ENCODE measurements around the gene TRIM5. TPM values are rescaled to one million over a fixed set of nuclear protein-coding genes. Genes with fewer than 3 reads are reported as not detected.
"Not testable (repeated sequence)": the region's sequence is repeated elsewhere in the genome, so short reads cannot be mapped to it uniquely, and the experiment has no call there.

The TRIM5 gene
- total and polyA plus RNA-seq, 9 of the 15 experiments (the other 6 are each of a cell fraction or from before 2014, with no cell fraction given), result 7.7 to 20.8 (median 15.0) TPM

DNA sequence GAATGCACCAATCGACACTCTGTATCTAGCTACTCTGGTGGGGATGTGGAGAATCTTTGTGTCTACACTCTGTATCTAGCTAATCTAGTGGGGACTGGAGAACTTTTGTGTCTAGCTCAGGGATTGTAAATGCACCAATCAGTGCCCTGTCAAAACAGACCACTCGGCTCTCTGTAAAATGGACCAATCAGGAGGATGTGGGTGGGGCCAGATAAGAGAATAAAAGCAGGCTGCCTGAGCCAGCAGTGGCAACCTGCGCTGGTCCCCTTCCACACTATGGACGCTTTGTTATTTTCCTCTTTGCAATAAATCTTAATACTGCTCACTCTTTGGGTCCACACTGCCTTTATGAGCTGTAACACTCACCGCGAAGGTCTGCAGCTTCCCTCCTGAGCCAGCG, 1.3 kb downstream of the TRIM5 start:
- H3K27ac ChIP-seq (ENCODE audit: extremely low read depth, low read depth, low read length); FAIRE-seq; H3K4me1 ChIP-seq (replicated peaks in 1 of 2; ENCODE audit: control insufficient read depth in 2 of 2, insufficient read depth in 2 of 2, low read length in 2 of 2); BruUV-seq (replicated peaks); H3K9ac ChIP-seq (ENCODE audit: insufficient read depth in 1 of 2, low read depth in 2 of 2, low read length in 2 of 2); H3K9me1 ChIP-seq (ENCODE audit: control insufficient read depth, insufficient read depth, low read length); H3K79me2 ChIP-seq (ENCODE audit: control insufficient read depth, insufficient read depth, low read length); H4K20me1 ChIP-seq (replicated peaks; ENCODE audit: control insufficient read depth, insufficient read depth, low read length); H3K36me3 ChIP-seq (ENCODE audit: control insufficient read depth, insufficient read depth, low read length); DNase-seq (ENCODE audit: extremely low read depth in 1 of 4, low spot score in 3 of 4); H3K27me3 ChIP-seq (ENCODE audit: control insufficient read depth in 2 of 2, insufficient read depth in 2 of 2, low read length in 2 of 2); in situ Hi-C loops (cut with MboI); H3K9me3 ChIP-seq (replicated peaks; ENCODE audit: control insufficient read depth, insufficient read depth, low read depth, low read length); ATAC-seq; H2AFZ ChIP-seq (ENCODE audit: low read depth, low read length): not testable (repeated sequence)
- peak overlapping the region; percentile 45; the same call in 1 of the 2 replicates for H3K4me3 ChIP-seq
- peak overlapping the region; percentile 86 for H3K4me2 ChIP-seq (ENCODE audit: insufficient read depth, low read length)
- WGBS (ENCODE audit: insufficient coverage, low coverage, missing lambda C conversion rate), result 77% methylated on average over 7 of the region's 7 CpGs
- intact Hi-C loops (cut with micrococcal nuclease), result loop anchor here (1.0 kb wide), 2 partner anchors 125 to 208 kb away; partner anchors contain the start of gene OR52N2
- CTCF ChIA-PET (ENCODE audit: low intra/inter-chr PET ratio), result interaction anchor here (1.8 kb wide), 1 partner anchor 207 kb away, joined by 7 read pairs; no protein-coding TSS in a partner anchor
- peak; percentile 71 for TF ChIP-seq NFYB (IDR thresholded peaks at IDR 0.05; ENCODE audit: extremely low read depth, insufficient read length)
- POLR2A ChIA-PET, result interaction anchor here (0.6 to 2.1 kb wide), 2 partner anchors 13 to 208 kb away, joined by 3 to 12 read pairs; no protein-coding TSS in a partner anchor

DNA sequence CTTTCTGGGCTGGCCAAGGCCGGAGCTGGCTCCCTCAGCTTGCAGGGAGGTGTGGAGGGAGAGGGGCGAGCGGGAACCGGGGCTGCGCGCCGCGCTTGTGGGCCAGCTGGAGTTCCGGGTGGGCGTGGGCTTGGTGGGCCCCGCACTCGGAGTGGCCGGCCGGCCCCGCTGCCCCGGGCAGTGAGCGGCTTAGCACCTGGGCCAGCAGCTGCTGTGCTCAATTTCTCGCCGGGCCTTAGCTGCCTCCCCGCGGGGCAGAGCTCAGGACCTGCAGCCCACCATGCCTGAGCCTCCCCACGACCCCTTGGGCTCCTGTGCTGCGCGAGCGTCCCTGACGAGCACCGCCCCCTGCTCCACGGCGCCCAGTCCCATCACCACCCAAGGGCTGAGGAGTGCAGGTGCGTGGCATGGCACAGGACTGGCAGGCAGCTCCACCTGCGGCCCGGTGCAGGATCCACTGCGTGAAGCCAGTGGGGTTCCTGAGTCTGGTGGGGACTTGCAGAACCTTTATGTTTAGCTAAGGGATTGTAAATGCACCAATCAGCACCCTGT, 1.9 kb downstream of the TRIM5 start:
- WGBS (ENCODE audit: insufficient coverage, low coverage, missing lambda C conversion rate), result 91% methylated on average over 16 of the region's 33 CpGs
- H3K9me1 ChIP-seq (ENCODE audit: control insufficient read depth, insufficient read depth, low read length); BruUV-seq (replicated peaks); FAIRE-seq; ATAC-seq; H4K20me1 ChIP-seq (replicated peaks; ENCODE audit: control insufficient read depth, insufficient read depth, low read length); intact Hi-C loops (cut with micrococcal nuclease); H3K27ac ChIP-seq (ENCODE audit: extremely low read depth, low read depth, low read length); H3K4me1 ChIP-seq (replicated peaks in 1 of 2; ENCODE audit: control insufficient read depth in 2 of 2, insufficient read depth in 2 of 2, low read length in 2 of 2); H3K4me3 ChIP-seq; DNase-seq (ENCODE audit: extremely low read depth in 1 of 4, low spot score in 3 of 4); H3K9me3 ChIP-seq (replicated peaks; ENCODE audit: control insufficient read depth, insufficient read depth, low read depth, low read length); H2AFZ ChIP-seq (ENCODE audit: low read depth, low read length); H3K9ac ChIP-seq (ENCODE audit: insufficient read depth in 1 of 2, low read depth in 2 of 2, low read length in 2 of 2); H3K27me3 ChIP-seq (ENCODE audit: control insufficient read depth in 2 of 2, insufficient read depth in 2 of 2, low read length in 2 of 2); H3K79me2 ChIP-seq (ENCODE audit: control insufficient read depth, insufficient read depth, low read length); H3K4me2 ChIP-seq (ENCODE audit: insufficient read depth, low read length); in situ Hi-C loops (cut with MboI); CTCF ChIA-PET (ENCODE audit: low intra/inter-chr PET ratio): not testable (repeated sequence)
- H3K36me3 ChIP-seq (ENCODE audit: control insufficient read depth, insufficient read depth, low read length), result 0 out of 3 replicates have a peak, but pooled peaks cover 13% of the 10 kb centered on the region
- POLR2A ChIA-PET, result interaction anchor here (0.6 to 2.1 kb wide), 2 partner anchors 14 to 208 kb away, joined by 3 to 12 read pairs; no protein-coding TSS in a partner anchor

Data from K562 (cell line).